A549 (cell line): ENCODE results near the gene MOV10L1. TPM values are rescaled to one million over a fixed set of nuclear protein-coding genes. Genes with fewer than 3 reads are reported as not detected.

Source experiments
- ATAC-seq, 2 experiments: fragments of 200-7000 bp in 1 of 2; fragments of >200 bp in 1 of 2; cut with Nextera tagmentation in 1 of 2; cut with Tn5 transposase in 1 of 2; 3 replicates each; pipeline versions ENCODE4 v1.8.0 to v1.9.1; 2018 to 2020; ENCODE audit warnings: mild to moderate bottlenecking in 1 of 2, moderate library complexity in 1 of 2
- CTCF ChIA-PET: fragments of 300-600 bp; sonication (Branson Sonifier 250); formaldehyde crosslinking; extraction: SDS; loops from one replicate; lab custom pipeline; 2021; ENCODE audit warnings: antibody characterized with exemption, inconsistent platforms; lab: Yijun Ruan, JAX
- POLR2A ChIA-PET: fragments of 350-600 bp; formaldehyde crosslinking; extraction: SDS; loops from one replicate; lab custom pipeline; 2021; ENCODE audit warnings: antibody characterized with exemption, inconsistent platforms; lab: Yijun Ruan, JAX
- DNase-seq, 2 experiments: peaks; one replicate each; pipeline versions ENCODE4 v3.0.0 to v3.0.0-alpha.2; 2011 to 2016; ENCODE audit warnings: low read depth in 1 of 2, low spot score in 1 of 2
- FAIRE-seq: peaks from 2 replicates; lab custom pipeline; 2011; peaks lifted over from hg19 to GRCh38; lab: Jason Lieb, UNC
- H3K27ac ChIP-seq, 2 experiments: fragments of >200 bp; sonication (Bioruptor Twin); formaldehyde crosslinking; 3 replicates each; pipeline ENCODE4 v1.5.1; 2016 to 2017
- H3K4me1 ChIP-seq: fragments of >200 bp; sonication (Bioruptor Twin); formaldehyde crosslinking; 3 replicates; pipeline ENCODE4 v1.6.1; 2016
- H3K4me2 ChIP-seq: fragments of >200 bp; sonication (Bioruptor Twin); formaldehyde crosslinking; 3 replicates; pipeline ENCODE4 v1.6.1; 2016
- H3K4me3 ChIP-seq: fragments of >200 bp; sonication (Bioruptor Twin); formaldehyde crosslinking; 3 replicates; pipeline ENCODE4 v1.5.1; 2016
- H3K9me3 ChIP-seq: fragments of >200 bp; sonication (Bioruptor Twin); formaldehyde crosslinking; 3 replicates; pipeline ENCODE4 v1.6.1; 2016
- BCL3 ChIP-seq: fragments of >200 bp; sonication (Bioruptor Twin); formaldehyde crosslinking; IDR thresholded peaks from 3 replicates; pipeline ENCODE4 v1.6.1; 2016
- BHLHE40 ChIP-seq: IDR thresholded peaks from 2 replicates; pipeline ENCODE4 v1.6.1; 2012; ENCODE audit warnings: low read depth, low read length, inconsistent platforms
- CBX2 ChIP-seq: fragments of 200-600 bp; sonication (generic); IDR thresholded peaks from 2 replicates; pipeline ENCODE4 v1.6.1; 2016; ENCODE audit warnings: low read depth, mild to moderate bottlenecking, borderline replicate concordance
- CBX8 ChIP-seq: fragments of 200-600 bp; sonication (generic); IDR thresholded peaks from 2 replicates; pipeline ENCODE4 v1.6.1; 2016
- CHD2 ChIP-seq: fragments of 150-350 bp; IDR thresholded peaks from 2 replicates; pipeline ENCODE4 v1.6.1; 2014; ENCODE audit warnings: low read length; ENCODE audit not compliant: partially characterized antibody
- CHD4 ChIP-seq: fragments of 200-600 bp; sonication (generic); IDR thresholded peaks from 2 replicates; pipeline ENCODE4 v1.6.1; 2016; ENCODE audit warnings: antibody characterized with exemption, mild to moderate bottlenecking, borderline replicate concordance
- CTCF ChIP-seq: fragments of >200 bp; sonication (Bioruptor Twin); formaldehyde crosslinking; IDR thresholded peaks from 3 replicates; pipeline ENCODE4 v1.5.1; 2016
- EHF ChIP-seq: fragments of 250-450 bp; sonication (Bioruptor Pico); IDR thresholded peaks from 2 replicates; pipeline ENCODE4 v1.5.0; 2020; ENCODE audit warnings: mild to moderate bottlenecking
- ELK1 ChIP-seq: fragments of 150-350 bp; IDR thresholded peaks from 2 replicates; pipeline ENCODE4 v1.6.1; 2014; ENCODE audit warnings: low read depth, mild to moderate bottlenecking, low read length
- ESRRA ChIP-seq: fragments of 150-350 bp; IDR thresholded peaks from 2 replicates; pipeline ENCODE4 v1.6.1; 2014; ENCODE audit warnings: mild to moderate bottlenecking, low read length, borderline replicate concordance
- FOSB ChIP-seq: fragments of 250-450 bp; sonication (Bioruptor Pico); IDR thresholded peaks from 2 replicates; pipeline ENCODE4 v1.5.0; 2020; ENCODE audit warnings: mild to moderate bottlenecking, moderate library complexity
- HDAC2 ChIP-seq: fragments of 200-600 bp; sonication (generic); IDR thresholded peaks from 2 replicates; pipeline ENCODE4 v1.6.1; 2016
- HES2 ChIP-seq: fragments of >200 bp; sonication (Bioruptor Twin); formaldehyde crosslinking; IDR thresholded peaks from 2 replicates; pipeline ENCODE4 v1.6.1; 2016
- HOXB13 ChIP-seq: fragments of 250-450 bp; sonication (Bioruptor Pico); IDR thresholded peaks from 2 replicates; pipeline ENCODE4 v1.5.0; 2020; ENCODE audit warnings: low read depth, mild to moderate bottlenecking, moderate library complexity
- HOXB5 ChIP-seq: fragments of 250-450 bp; sonication (Bioruptor Pico); IDR thresholded peaks from 2 replicates; pipeline ENCODE4 v1.5.0; 2020; ENCODE audit warnings: mild to moderate bottlenecking, moderate library complexity
- JUN ChIP-seq, 2 experiments: fragments of >200 bp; sonication (Bioruptor Twin); formaldehyde crosslinking; IDR thresholded peaks; 2 replicates in 1 of 2; 3 replicates in 1 of 2; pipeline ENCODE4 v1.6.1; 2016 to 2017
- MAFK ChIP-seq: fragments of 450-650 bp; IDR thresholded peaks from 2 replicates; pipeline ENCODE4 v1.6.1; 2014; ENCODE audit not compliant: partially characterized antibody
- MAX ChIP-seq: IDR thresholded peaks from 2 replicates; pipeline ENCODE4 v1.6.1; 2012
- NFE2L2 ChIP-seq: fragments of 150-350 bp; conservative IDR thresholded peaks from 2 replicates; pipeline ENCODE4 v1.6.1; 2014; ENCODE audit warnings: low read length
- POLR2A ChIP-seq: IDR thresholded peaks from 2 replicates; pipeline ENCODE4 v1.6.1; 2012; ENCODE audit warnings: mild to moderate bottlenecking, low read length
- RAD21 ChIP-seq, 2 experiments: fragments of >200 bp in 1 of 2; sonication (Bioruptor Twin) in 1 of 2; formaldehyde crosslinking in 1 of 2; IDR thresholded peaks in 1 of 2; conservative IDR thresholded peaks in 1 of 2; 2 replicates in 1 of 2; 3 replicates in 1 of 2; pipeline ENCODE4 v1.6.1; 2012 to 2018; ENCODE audit warnings: inconsistent platforms in 1 of 2
- TP53 ChIP-seq: fragments of 250-450 bp; sonication (Bioruptor Pico); IDR thresholded peaks from 2 replicates; pipeline ENCODE4 v1.5.0; 2021; ENCODE audit warnings: mild to moderate bottlenecking, moderate library complexity
- WGBS: methylation state at CpG from one replicate; pipeline ENCODE4 v1.1.6; 2017; ENCODE audit errors: missing lambda C conversion rate; 5-methylcytosine and 5-hydroxymethylcytosine counted together
- polyA plus RNA-seq, 4 experiments: library from polyadenylated mRNA; depleted of rRNA in 3 of 4; stranded (reverse); fragments of >200 nt; fragmentation: RNase III in 1 of 4; extraction: RNeasy Plus Mini Kit Qiagen cat#74134 plus additional on column Dnase treatment in 1 of 4; gene quantifications; 2 replicates in 3 of 4; 3 replicates in 1 of 4; pipeline ENCODE4 v1.2.3, GENCODE V29; 2011 to 2017
- TF ChIP-seq, protein P1 (sequence below): IDR thresholded peaks from 2 replicates; pipeline ENCODE4 v1.6.1; 2012
- TF ChIP-seq, protein P2 (sequence below): fragments of 200-600 bp; sonication (generic); IDR thresholded peaks from 2 replicates; pipeline ENCODE4 v1.6.1; 2016; ENCODE audit warnings: antibody characterized with exemption, mild to moderate bottlenecking, moderate library complexity

MOV10L1 gene
- polyA plus RNA-seq, 2 of the 4 experiments (the other 2 are of a cell fraction) = 0.04 TPM

- WGBS = 65% methylated on average over 19 of the region's 19 CpGs
- Histone ChIP-seq H3K27ac (0 out of 6 replicates have a peak overlapping the region, but pooled peaks of 1 of the 2 experiments have one; percentile 34), H3K4me2 (peak overlapping the region; percentile 38; the same call in 2 of the 3 replicates), H3K9me3 (no peaks in the 10 kb centered on the region), H3K4me3 (no peak overlapping the region), H3K4me1 (peaks cover 18% of the 10 kb centered on the region; the same call in 2 of the 3 replicates)
- TF ChIP-seq BCL3 = no peak
- no peak for TF ChIP-seq HOXB5 (CRISPR knock-in tag)
- no peak for TF ChIP-seq MAFK
- no peak for TF ChIP-seq ESRRA
- TF ChIP-seq POLR2A = no peak
- TF ChIP-seq HOXB13 (CRISPR knock-in tag) = no peak
- FAIRE-seq (no peak), ATAC-seq (no peak), DNase-seq (no peak)
- ChIA-PET POLR2A (interaction anchor here (0.7 kb wide), 1 partner anchor 180 kb away, joined by 6 read pairs; no protein-coding TSS in a partner anchor), CTCF (no interaction called here)
Measured at GRCh38 chr22:50114221-50115021, 24.6 kb downstream of the MOV10L1 start.

- H3K4me2 ChIP-seq = no peak overlapping the region
- H3K4me3 ChIP-seq = no peak overlapping the region
- H3K9me3 ChIP-seq = no peaks in the 10 kb centered on the region
- ChIA-PET POLR2A (no interaction called here), CTCF (interaction anchor here (0.9 kb wide), 1 partner anchor 34 kb away, joined by 3 read pairs; no protein-coding TSS in a partner anchor)
- peaks cover 18% of the 10 kb centered on the region; the same call in 2 of the 3 replicates for H3K4me1 ChIP-seq
- TF ChIP-seq CBX8 (no peak), ELK1 (no peak), HES2 (no peak), EHF (no peak), CBX2 (no peak), BHLHE40 (no peak), TP53 (CRISPR knock-in tag) (no peak), CHD2 (no peak), JUN (IDR thresholded peaks at IDR 0.05) (no peak), CHD4 (no peak), RAD21 (conservative IDR thresholded peaks at IDR 0.05 in 1 of 2, IDR thresholded peaks at IDR 0.05 in 1 of 2) (no peak), CTCF (no peak), HDAC2 (no peak), MAX (no peak), NFE2L2 (no peak), FOSB (CRISPR knock-in tag) (no peak)
- TF ChIP-seq, protein P1, sequence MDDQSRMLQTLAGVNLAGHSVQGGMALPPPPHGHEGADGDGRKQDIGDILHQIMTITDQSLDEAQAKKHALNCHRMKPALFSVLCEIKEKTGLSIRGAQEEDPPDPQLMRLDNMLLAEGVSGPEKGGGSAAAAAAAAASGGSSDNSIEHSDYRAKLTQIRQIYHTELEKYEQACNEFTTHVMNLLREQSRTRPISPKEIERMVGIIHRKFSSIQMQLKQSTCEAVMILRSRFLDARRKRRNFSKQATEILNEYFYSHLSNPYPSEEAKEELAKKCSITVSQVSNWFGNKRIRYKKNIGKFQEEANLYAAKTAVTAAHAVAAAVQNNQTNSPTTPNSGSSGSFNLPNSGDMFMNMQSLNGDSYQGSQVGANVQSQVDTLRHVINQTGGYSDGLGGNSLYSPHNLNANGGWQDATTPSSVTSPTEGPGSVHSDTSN = no peak
- TF ChIP-seq, protein P2, sequence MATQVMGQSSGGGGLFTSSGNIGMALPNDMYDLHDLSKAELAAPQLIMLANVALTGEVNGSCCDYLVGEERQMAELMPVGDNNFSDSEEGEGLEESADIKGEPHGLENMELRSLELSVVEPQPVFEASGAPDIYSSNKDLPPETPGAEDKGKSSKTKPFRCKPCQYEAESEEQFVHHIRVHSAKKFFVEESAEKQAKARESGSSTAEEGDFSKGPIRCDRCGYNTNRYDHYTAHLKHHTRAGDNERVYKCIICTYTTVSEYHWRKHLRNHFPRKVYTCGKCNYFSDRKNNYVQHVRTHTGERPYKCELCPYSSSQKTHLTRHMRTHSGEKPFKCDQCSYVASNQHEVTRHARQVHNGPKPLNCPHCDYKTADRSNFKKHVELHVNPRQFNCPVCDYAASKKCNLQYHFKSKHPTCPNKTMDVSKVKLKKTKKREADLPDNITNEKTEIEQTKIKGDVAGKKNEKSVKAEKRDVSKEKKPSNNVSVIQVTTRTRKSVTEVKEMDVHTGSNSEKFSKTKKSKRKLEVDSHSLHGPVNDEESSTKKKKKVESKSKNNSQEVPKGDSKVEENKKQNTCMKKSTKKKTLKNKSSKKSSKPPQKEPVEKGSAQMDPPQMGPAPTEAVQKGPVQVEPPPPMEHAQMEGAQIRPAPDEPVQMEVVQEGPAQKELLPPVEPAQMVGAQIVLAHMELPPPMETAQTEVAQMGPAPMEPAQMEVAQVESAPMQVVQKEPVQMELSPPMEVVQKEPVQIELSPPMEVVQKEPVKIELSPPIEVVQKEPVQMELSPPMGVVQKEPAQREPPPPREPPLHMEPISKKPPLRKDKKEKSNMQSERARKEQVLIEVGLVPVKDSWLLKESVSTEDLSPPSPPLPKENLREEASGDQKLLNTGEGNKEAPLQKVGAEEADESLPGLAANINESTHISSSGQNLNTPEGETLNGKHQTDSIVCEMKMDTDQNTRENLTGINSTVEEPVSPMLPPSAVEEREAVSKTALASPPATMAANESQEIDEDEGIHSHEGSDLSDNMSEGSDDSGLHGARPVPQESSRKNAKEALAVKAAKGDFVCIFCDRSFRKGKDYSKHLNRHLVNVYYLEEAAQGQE = no peak
- H3K27ac ChIP-seq = no peak overlapping the region
- no peak for DNase-seq
- ATAC-seq = no peak
- WGBS = 76% methylated on average over 10 of the region's 10 CpGs
- no peak for FAIRE-seq
Measured at GRCh38 chr22:50115693-50116092, 25.9 kb downstream of the MOV10L1 start.
